T-cell (primary cell): ENCODE measurements around the gene BLVRB. TPM values are rescaled to one million over a fixed set of nuclear protein-coding genes. Genes with fewer than 3 reads are reported as not detected.

ENCODE experiments used
- ATAC-seq, 4 experiments: fragments of 200-7000 bp in 3 of 4; fragments of 150-1000 bp in 1 of 4; cut with Tn5 transposase; replicated peaks in 1 of 4; 1 replicate in 3 of 4; 2 replicates in 1 of 4; pipeline ENCODE4 v1.10.0; 2021; ENCODE audit warnings: moderate library complexity in 3 of 4, mild to moderate bottlenecking in 2 of 4, moderate number of reproducible peaks in 1 of 4
- CTCF ChIA-PET, 2 donors: fragments of 300-600 bp; sonication (Branson Sonifier 250); formaldehyde crosslinking; loops; one replicate each; lab custom pipeline; 2022; ENCODE audit warnings: antibody characterized with exemption in 2 of 2; lab: Charles Lee
- POLR2A ChIA-PET, 2 donors: fragments of 300-600 bp; sonication (Branson Sonifier 250); formaldehyde crosslinking; loops; one replicate each; lab custom pipeline; 2022; ENCODE audit warnings: antibody characterized with exemption in 2 of 2; lab: Charles Lee
- DNase-seq, 35 experiments: peaks; one replicate each; pipeline versions ENCODE4 v3.0.0 to v3.0.0-alpha.2; 2013 to 2023
- H3K27ac ChIP-seq: one replicate; pipeline ENCODE4 v1.5.1; 2013; ENCODE audit warnings: low read length
- H3K27me3 ChIP-seq, 2 experiments: replicated peaks in 1 of 2; 1 replicate in 1 of 2; 2 replicates in 1 of 2; pipeline versions ENCODE4 v1.6.1 to v1.7.0; 2013; ENCODE audit warnings: low read length in 1 of 2, mixed read lengths in 1 of 2; ENCODE audit not compliant: control insufficient read depth in 2 of 2, insufficient read depth in 2 of 2; ENCODE audit errors: extremely low read depth in 1 of 2
- H3K36me3 ChIP-seq, 2 donors: 1 replicate in 1 of 2; 2 replicates in 1 of 2; pipeline versions ENCODE4 v1.6.1 to v1.7.0; 2013; ENCODE audit warnings: low read length in 1 of 2; ENCODE audit not compliant: control insufficient read depth in 2 of 2, insufficient read depth in 1 of 2; ENCODE audit errors: extremely low read depth in 1 of 2
- H3K4me1 ChIP-seq, 2 experiments: 1 replicate in 1 of 2; 2 replicates in 1 of 2; pipeline versions ENCODE4 v1.6.1 to v1.7.0; 2013; ENCODE audit warnings: low read length in 2 of 2, mixed read lengths in 1 of 2; ENCODE audit not compliant: insufficient read depth in 2 of 2, control insufficient read depth in 1 of 2; ENCODE audit errors: extremely low read depth in 1 of 2
- H3K4me3 ChIP-seq, 2 donors: 1 replicate in 1 of 2; 2 replicates in 1 of 2; pipeline versions ENCODE4 v1.5.1 to v1.7.0; 2013; ENCODE audit warnings: mild to moderate bottlenecking in 2 of 2, low read length in 1 of 2, moderate library complexity in 1 of 2; ENCODE audit not compliant: control insufficient read depth in 1 of 2; ENCODE audit errors: extremely low read depth in 1 of 2
- H3K9me3 ChIP-seq: 2 replicates; pipeline ENCODE4 v1.7.0; 2013
- H3K27ac Mint-ChIP-seq, 2 donors: one replicate each; pipeline ENCODE4 v1.8.0; 2020 to 2021; ENCODE audit warnings: mild to moderate bottlenecking in 2 of 2, mixed read lengths in 2 of 2
- H3K27me3 Mint-ChIP-seq, 2 donors: one replicate each; pipeline ENCODE4 v1.8.0; 2021 to 2022; ENCODE audit warnings: mixed read lengths in 2 of 2
- H3K36me3 Mint-ChIP-seq: one replicate; pipeline ENCODE4 v1.8.0; 2021; ENCODE audit warnings: mixed read lengths
- H3K4me1 Mint-ChIP-seq, 3 donors: one replicate each; pipeline ENCODE4 v1.8.0; 2020 to 2022; ENCODE audit warnings: mixed read lengths in 3 of 3, mild to moderate bottlenecking in 1 of 3
- H3K4me3 Mint-ChIP-seq, 3 donors: one replicate each; pipeline ENCODE4 v1.8.0; 2020 to 2022; ENCODE audit warnings: mild to moderate bottlenecking in 3 of 3, mixed read lengths in 3 of 3, moderate library complexity in 3 of 3
- H3K9me3 Mint-ChIP-seq, 3 donors: one replicate each; pipeline ENCODE4 v1.8.0; 2020 to 2022; ENCODE audit warnings: mixed read lengths in 3 of 3
- WGBS: methylation state at CpG from one replicate; pipeline ENCODE4 v1.1.5; 2013; ENCODE audit warnings: missing lambda C conversion rate; ENCODE audit not compliant: insufficient coverage; 5-methylcytosine and 5-hydroxymethylcytosine counted together
- total RNA-seq, 35 experiments: library from RNA in 6 of 35; stranded (reverse) in 6 of 35; fragments of 120-200 nt in 1 of 35; gene quantifications; one replicate each; pipeline versions ENCODE4 v1.2.1 to v1.2.4 and lab custom pipeline; 2013 to 2026

The BLVRB gene
- total RNA-seq, 5 donors from 2014 or later (not counting 1 experiment from before 2014, with no cell fraction given) = 6.8 to 20.3 (median 16.4) TPM

DNA sequence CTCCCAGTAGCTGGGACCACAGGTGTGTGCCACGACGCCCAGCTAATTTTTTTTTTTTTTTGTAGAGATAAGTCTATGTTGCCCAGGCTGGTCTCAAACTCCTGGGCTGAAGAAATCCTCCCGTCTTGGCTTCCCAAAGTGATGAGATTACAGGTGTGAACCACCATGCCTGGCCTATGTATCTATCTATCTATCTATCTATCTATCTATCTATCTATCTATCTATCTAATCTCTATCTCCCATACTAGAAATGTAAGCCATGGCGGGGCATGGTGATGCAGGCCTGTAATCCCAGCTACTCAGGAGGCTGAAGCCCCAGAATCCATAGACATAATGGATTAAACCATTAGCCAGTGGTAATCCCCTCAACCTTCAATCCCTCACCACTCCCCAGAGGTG lies 14.9 kb downstream of the BLVRB start:
- Mint-ChIP-seq H3K4me1 (no peaks in the 10 kb centered on the region), H3K36me3 (peaks cover 3% of the 10 kb centered on the region), H3K27ac (no peak overlapping the region), H3K27me3 (no peaks in the 10 kb centered on the region), H3K4me3 (no peak overlapping the region), H3K9me3 (no peaks in the 10 kb centered on the region)
- WGBS = 100% methylated on average over 2 of the region's 4 CpGs
- H3K4me3 ChIP-seq = no peak overlapping the region
- H3K9me3 ChIP-seq = no peaks in the 10 kb centered on the region
- CTCF ChIA-PET = interaction anchor here in 1 of 2 donors (0.6 kb wide), 1 partner anchor 644 kb away, joined by 3 read pairs; no protein-coding TSS in a partner anchor
- peaks cover 0 to 3% of the 10 kb centered on the region in 2 donors for H3K36me3 ChIP-seq
- no peak overlapping the region for H3K27ac ChIP-seq
- no peaks in the 10 kb centered on the region for H3K27me3 ChIP-seq
- POLR2A ChIA-PET = no interaction called here
- DNase-seq = no peak
- no peak for ATAC-seq
- no peaks in the 10 kb centered on the region for H3K4me1 ChIP-seq

GRCh38 chr19:40449506-40449905 lies 16.0 kb downstream of the BLVRB start:
- ChIA-PET CTCF (no interaction called here), POLR2A (no interaction called here)
- Mint-ChIP-seq H3K27ac (no peak overlapping the region), H3K27me3 (no peaks in the 10 kb centered on the region), H3K4me1 (peaks cover 4 to 7% (median 6%) of the 10 kb centered on the region in 3 donors), H3K4me3 (no peak overlapping the region), H3K36me3 (peaks cover 3% of the 10 kb centered on the region), H3K9me3 (no peaks in the 10 kb centered on the region)
- Histone ChIP-seq H3K27me3 (no peaks in the 10 kb centered on the region), H3K4me1 (peaks cover 0 to 4% of the 10 kb centered on the region in 2 experiments), H3K9me3 (no peaks in the 10 kb centered on the region), H3K36me3 (peaks cover 0 to 3% of the 10 kb centered on the region in 2 donors), H3K4me3 (no peak overlapping the region), H3K27ac (no peak overlapping the region)
- no peak for ATAC-seq
- WGBS = 80% methylated on average over 1 of the region's 4 CpGs
- no peak for DNase-seq

- Histone ChIP-seq H3K4me1 (peaks cover 6 to 18% of the 10 kb centered on the region in 2 experiments), H3K27ac (no peak overlapping the region), H3K4me3 (no peak overlapping the region), H3K27me3 (no peaks in the 10 kb centered on the region), H3K36me3 (peaks cover 3 to 9% of the 10 kb centered on the region in 2 donors), H3K9me3 (no peaks in the 10 kb centered on the region)
- ATAC-seq = no peak
- no peaks in the 10 kb centered on the region for H3K27me3 Mint-ChIP-seq
- DNase-seq = no peak
- peaks cover 6% of the 10 kb centered on the region for H3K36me3 Mint-ChIP-seq
- H3K9me3 Mint-ChIP-seq = no peaks in the 10 kb centered on the region
- H3K4me3 Mint-ChIP-seq = peak overlapping the region in 2 of 3 donors; percentile 28 to 51
- H3K27ac Mint-ChIP-seq = peak overlapping the region in 1 of 2 donors; percentile 36
- ChIA-PET POLR2A (no interaction called here), CTCF (no interaction called here)
- WGBS = 96% methylated on average over 8 of the region's 8 CpGs
- H3K4me1 Mint-ChIP-seq = peaks cover 15 to 18% (median 17%) of the 10 kb centered on the region in 3 donors
Observed at GRCh38 chr19:40446263-40446784, 19.2 kb downstream of the BLVRB start.

DNA sequence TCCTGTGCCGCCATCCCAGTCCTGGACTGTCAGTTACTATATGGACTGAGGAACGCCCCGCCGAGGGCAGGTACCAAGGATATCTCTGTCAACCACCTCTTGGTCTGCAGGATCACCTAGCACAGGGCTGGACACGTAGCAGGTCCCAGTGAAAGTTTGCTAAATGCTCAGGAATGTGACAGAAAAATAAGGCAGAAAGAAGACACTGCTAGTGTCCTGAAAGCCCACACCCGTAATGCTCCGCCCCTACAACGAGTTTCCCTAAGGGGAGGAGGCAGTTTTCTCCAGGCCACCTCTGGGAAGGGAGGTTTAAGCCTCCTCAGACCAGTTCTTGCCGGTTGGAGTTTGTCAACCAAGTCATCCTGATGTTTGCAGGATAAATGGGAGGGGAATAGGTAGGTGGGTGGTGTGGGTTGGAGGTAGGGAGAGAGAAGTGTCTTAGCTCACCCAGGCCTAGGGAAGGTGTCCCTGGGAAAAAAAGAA lies 19.7 kb downstream of the BLVRB start:
- no peaks in the 10 kb centered on the region for H3K9me3 Mint-ChIP-seq
- H3K4me3 ChIP-seq = no peak overlapping the region
- H3K36me3 Mint-ChIP-seq = peaks cover 10% of the 10 kb centered on the region
- CTCF ChIA-PET = no interaction called here
- no peak for DNase-seq
- H3K4me1 ChIP-seq = peaks cover 6 to 18% of the 10 kb centered on the region in 2 experiments
- 88% methylated on average over 8 of the region's 9 CpGs for WGBS
- H3K27me3 Mint-ChIP-seq = no peaks in the 10 kb centered on the region
- no peak overlapping the region for H3K27ac ChIP-seq
- peak overlapping the region; percentile 28 to 98 (median 51) for H3K4me3 Mint-ChIP-seq
- no peak overlapping the region for H3K27ac Mint-ChIP-seq
- H3K4me1 Mint-ChIP-seq = peaks cover 17 to 18% (median 18%) of the 10 kb centered on the region in 3 donors
- H3K9me3 ChIP-seq = no peaks in the 10 kb centered on the region
- ATAC-seq = no peak
- POLR2A ChIA-PET = no interaction called here
- no peaks in the 10 kb centered on the region for H3K27me3 ChIP-seq
- H3K36me3 ChIP-seq = peaks cover 8 to 14% of the 10 kb centered on the region in 2 donors

DNA sequence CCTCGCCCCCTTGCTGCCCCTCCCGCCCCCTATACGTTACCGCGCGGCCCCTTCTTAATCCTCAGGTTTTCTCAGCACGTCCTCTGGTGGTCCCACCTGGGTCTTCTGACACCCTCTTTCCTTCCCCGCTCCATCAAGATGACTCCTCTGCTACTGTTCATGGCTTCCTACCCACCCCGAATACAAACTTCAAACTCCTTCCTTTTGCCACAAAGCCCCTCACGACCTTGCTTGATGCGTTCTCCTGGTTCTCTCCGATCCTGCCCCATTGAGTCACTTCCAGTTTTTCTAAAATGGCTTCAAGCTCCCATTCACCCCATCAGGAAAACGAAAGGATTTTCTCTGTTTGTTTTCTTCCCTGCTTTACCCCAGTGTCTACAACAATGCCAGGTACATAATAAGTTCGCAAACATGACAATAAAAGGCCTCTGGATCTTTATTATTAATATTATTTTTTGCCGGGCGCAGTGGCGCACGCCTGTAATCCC lies 20.7 kb downstream of the BLVRB start:
- 24% methylated on average over 16 of the region's 18 CpGs for WGBS
- ChIA-PET CTCF (interaction anchor here in 1 of 2 donors (1.2 to 1.9 kb wide), 2 partner anchors 19 to 140 kb away, joined by 3 to 4 read pairs; no protein-coding TSS in a partner anchor), POLR2A (no interaction called here)
- peaks cover 10% of the 10 kb centered on the region for H3K36me3 Mint-ChIP-seq
- no peaks in the 10 kb centered on the region for H3K9me3 Mint-ChIP-seq
- H3K4me3 ChIP-seq = peak overlapping the region; percentile 91 to 100
- H3K4me1 Mint-ChIP-seq = peaks cover 17 to 18% (median 18%) of the 10 kb centered on the region in 3 donors
- peak overlapping the region; percentile 98 to 100 (median 100) for H3K4me3 Mint-ChIP-seq
- DNase-seq (no peak), ATAC-seq (no peak)
- peaks cover 6 to 18% of the 10 kb centered on the region in 2 experiments for H3K4me1 ChIP-seq
- no peaks in the 10 kb centered on the region for H3K27me3 Mint-ChIP-seq
- H3K27ac Mint-ChIP-seq = peak overlapping the region; percentile 72 to 82
- no peaks in the 10 kb centered on the region for H3K27me3 ChIP-seq
- peak overlapping the region; percentile 49 for H3K27ac ChIP-seq
- no peaks in the 10 kb centered on the region for H3K9me3 ChIP-seq
- H3K36me3 ChIP-seq = peaks cover 9 to 21% of the 10 kb centered on the region in 2 donors

GRCh38 chr19:40444000-40444824 lies 21.3 kb downstream of the BLVRB start, which contains the start of gene SERTAD3:
SERTAD3 (minus strand) TSS chr19:40444335; CDS start chr19:40442080, 2,255 bp downstream.
- Mint-ChIP-seq H3K9me3 (no peaks in the 10 kb centered on the region), H3K27me3 (no peaks in the 10 kb centered on the region), H3K36me3 (peaks cover 7% of the 10 kb centered on the region), H3K4me1 (peaks cover 18 to 21% (median 18%) of the 10 kb centered on the region in 3 donors), H3K4me3 (peak within 1 kb of the TSS; percentile 98 to 100 (median 100)), H3K27ac (peak within 1 kb of the TSS; percentile 97 to 99)
- peaks cover 6 to 18% of the 10 kb centered on the region in 2 experiments for H3K4me1 ChIP-seq
- CTCF ChIA-PET = interaction anchor here in 1 of 2 donors (1.2 to 1.9 kb wide), 3 partner anchors 20 to 139 kb away, joined by 3 to 9 read pairs (median 4); no protein-coding TSS in a partner anchor
- no peaks in the 10 kb centered on the region for H3K27me3 ChIP-seq
- peak; percentile 92 to 98 (median 96) for DNase-seq
- peak; percentile 73 to 80 (median 76) for ATAC-seq
- peak within 1 kb of the TSS; percentile 77 for H3K27ac ChIP-seq
- H3K4me3 ChIP-seq = peak within 1 kb of the TSS; percentile 91 to 100
- WGBS = 0% methylated on average over 63 of the region's 72 CpGs
- POLR2A ChIA-PET = interaction anchor here (0.7 to 1.9 kb wide), 3 partner anchors 18 to 22 kb away, joined by 6 to 10 read pairs (median 9); partner anchors contain the start of genes BLVRB (in 1 of the 2), SERTAD1 (in 1 of the 2) and SPTBN4 (in 1 of the 2)
- peaks cover 9 to 21% of the 10 kb centered on the region in 2 donors for H3K36me3 ChIP-seq
- H3K9me3 ChIP-seq = no peaks in the 10 kb centered on the region
